Midbrain (tissue), 1 donor: ENCODE data around the gene RPL3.
"Not testable (repeated sequence)": the region's sequence is repeated elsewhere in the genome, so short reads cannot be mapped to it uniquely, and the experiment has no call there.

Experiments
- DNase-seq: peaks from one replicate; lab custom pipeline; 2025; lab: John Stamatoyannopoulos, UW

The RPL3 gene

DNA sequence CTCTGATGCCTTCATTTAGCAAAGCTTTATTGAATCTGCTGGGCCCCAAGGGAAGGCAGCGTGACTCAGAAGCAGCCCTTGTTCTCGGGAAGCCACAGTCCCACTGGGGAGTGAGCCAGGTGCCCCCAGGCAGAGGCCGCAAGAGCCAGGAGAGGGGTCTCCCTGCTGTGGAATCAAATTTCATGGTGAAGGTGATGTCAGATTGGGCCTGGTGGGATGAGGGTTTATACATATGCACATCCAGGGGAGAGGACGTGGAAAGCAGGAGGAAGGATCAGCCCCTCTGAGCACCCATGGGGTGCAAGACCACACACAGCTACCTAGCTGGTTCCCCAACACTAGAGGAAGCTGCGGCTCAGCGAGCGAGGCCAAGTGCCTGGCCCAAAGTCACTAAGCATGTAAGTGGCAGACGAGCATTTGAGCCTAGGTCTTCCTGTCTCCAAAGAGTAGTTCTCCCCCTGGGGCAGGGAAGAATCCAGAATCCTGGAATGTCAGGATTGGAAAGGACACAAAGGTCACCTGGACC lies 32.3 kb upstream of the RPL3 start:
- no peak for DNase-seq

DNA sequence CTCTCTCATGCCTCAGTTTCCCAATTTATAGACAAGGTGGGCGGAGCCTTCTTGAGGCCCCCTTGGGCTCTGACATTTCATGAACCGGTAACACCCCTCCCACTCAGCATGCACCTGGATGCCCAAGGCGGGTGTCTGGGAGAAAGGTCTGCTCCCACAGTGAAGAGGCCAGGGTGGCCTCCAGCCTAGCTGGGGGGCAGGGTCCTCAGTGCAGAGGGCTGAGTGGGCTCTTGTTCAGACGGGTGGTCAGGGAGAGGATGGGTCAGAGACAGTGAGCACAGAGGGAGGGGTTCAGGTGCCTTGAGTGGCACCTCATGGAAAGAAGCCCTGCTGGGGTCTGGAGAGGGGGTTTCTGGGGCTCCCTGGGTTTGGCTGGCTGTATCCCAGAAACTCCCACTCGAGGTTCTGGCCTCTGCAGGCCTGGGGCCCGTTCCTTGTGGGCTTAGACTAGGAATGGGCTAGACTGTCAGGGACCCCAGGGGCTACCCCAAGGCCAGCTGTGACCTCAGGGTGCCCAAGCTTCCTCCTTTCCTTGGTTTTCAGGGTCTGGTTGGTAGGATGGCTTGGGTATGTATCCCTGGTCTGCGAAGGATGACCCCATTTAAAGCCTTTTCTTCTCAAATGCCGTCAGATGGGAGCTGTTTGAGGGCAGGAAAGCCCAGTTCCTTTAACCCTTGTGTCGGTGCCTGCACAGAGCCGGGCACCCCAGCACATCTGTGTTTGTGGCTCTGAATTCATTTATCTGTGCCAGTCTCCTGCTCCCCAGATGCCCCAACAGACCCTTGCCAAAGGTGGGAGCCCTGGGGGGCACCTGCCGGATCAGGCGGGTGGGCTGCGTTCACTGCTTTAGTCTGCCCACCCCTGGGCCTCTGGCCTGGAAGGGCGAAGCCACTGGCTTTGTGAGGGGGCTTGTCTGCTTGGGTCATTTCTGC lies 31.6 kb upstream of the RPL3 start:
- DNase-seq = no peak

DNA sequence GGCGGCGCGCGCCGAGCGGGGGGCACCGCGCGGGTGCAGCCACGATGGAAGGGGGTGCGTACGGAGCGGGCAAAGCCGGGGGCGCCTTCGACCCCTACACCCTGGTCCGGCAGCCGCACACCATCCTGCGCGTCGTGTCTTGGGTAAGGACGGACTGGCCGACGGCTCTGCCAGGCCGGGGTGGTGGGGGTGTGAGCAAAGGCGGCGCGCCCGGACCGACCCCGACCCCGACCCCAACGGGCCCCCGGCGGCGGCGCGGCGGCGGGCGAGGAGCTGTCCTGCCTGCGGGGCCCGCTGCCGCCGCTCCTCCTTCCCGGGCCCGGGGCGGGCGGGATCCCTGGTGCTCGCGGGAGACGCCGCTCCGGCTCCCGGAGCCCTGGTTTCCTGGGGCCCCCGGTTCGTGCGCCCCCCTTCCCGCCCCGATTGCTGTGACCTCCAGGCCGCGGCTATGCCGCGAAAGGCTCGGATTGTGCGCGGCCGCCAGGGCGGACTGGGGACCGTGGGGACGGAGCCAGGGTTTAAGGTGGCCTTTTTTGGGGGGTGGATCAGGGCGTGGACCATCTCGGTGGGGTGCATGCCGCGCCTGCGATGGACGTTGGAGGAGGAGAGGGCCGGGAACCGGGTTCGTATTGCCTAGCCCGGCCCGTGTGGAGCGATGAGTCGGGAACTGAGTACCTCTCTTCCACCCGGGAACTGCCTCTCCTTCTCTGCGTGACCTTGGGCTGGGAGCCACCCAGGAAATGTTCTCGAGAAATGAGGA lies 30.7 kb upstream of the RPL3 start, which contains the start of gene SYNGR1:
TSS of gene SYNGR1 (plus strand) at position 25 of the 760 bp plus-strand sequence. CDS start at position 45, 20 bp downstream.
- no peak for DNase-seq

DNA sequence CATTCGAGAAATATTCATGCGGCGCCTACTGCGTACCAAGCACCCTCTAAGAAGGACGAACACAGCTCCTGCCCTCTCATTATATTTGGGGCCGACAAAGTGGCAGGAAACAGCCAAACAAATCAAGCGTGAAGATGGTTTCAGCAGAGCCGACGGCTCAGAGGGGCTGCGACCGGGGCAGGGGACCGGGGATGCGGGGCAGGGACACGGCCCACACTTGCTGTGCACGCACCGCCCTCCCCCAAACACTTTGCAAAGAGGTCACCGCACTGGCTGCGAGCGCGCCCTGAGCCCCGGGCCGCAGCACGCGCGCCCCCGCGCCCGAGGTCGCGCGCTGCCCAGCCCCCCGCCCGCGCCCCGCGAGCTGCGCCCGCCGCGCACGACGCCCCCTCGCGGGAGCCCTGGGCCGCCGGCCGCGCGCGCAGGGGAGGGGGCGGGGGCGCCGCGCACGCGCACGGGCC lies 30.1 kb upstream of the RPL3 start:
- peak; percentile 54 for DNase-seq

DNA sequence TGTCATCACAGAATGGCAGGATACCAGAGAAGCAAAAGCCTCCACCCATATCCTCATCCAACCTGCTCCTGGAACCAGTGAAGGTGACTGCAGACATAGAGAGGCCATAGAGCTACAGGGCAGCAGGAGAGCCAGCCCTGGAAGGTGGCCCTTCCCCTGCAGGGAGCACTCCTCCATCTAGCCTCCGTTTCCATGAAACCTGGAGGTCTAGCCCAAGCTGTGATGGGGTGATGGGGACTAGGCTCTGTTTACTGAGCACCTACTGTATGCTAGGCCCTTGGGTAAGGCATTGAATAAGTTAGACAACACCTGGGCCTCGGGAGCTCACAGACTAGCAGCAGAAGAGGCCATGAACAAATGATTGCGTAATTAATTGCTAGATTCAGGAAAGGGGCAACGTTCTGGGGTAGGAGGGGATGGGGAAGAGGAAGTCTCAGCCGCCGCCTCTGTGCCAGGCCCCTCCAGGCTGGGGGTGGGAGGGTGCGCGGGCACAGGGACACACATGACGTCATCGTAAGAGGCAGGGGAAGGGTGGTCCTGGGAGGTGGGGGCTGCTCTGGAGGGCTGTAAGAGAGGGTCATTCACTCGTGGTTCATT lies 29.6 kb upstream of the RPL3 start:
- DNase-seq = no peak

DNA sequence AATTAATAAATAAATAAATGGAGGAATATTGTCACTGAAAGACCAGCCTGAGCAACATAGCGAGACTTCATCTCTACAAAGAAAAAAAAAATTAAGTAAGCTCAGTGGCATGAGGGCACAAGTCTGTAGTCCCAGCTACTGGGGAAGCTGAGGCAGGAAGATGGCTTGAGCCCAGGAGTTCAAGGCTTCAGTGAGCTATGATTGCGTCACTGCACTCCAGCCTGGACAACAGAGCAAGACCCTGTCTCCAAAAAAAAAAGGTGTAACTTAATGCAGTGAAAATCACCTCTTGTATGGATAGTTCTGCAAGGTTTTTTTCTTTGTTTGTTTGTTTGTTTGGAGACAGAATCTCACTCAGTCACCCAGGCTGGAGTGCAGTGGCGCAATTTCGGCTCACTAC lies 25.8 kb upstream of the RPL3 start:
- DNase-seq = no peak

DNA sequence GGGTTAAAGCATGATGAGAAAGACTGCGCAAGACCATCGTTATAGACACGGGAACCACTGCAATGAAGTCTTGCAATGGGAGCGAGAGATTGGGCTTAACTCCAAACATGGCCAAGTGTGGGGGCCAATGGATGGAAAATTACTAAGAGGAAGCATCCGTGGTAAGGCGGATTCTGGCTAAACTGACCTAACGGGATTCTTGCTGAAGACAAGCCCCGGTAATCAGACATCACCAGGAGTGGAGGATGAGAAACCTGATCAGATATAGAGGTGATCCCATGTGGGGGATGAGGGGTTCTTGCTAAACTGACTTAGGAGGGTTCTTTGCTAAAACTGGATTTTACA lies 24.6 kb upstream of the RPL3 start:
- DNase-seq = no peak

DNA sequence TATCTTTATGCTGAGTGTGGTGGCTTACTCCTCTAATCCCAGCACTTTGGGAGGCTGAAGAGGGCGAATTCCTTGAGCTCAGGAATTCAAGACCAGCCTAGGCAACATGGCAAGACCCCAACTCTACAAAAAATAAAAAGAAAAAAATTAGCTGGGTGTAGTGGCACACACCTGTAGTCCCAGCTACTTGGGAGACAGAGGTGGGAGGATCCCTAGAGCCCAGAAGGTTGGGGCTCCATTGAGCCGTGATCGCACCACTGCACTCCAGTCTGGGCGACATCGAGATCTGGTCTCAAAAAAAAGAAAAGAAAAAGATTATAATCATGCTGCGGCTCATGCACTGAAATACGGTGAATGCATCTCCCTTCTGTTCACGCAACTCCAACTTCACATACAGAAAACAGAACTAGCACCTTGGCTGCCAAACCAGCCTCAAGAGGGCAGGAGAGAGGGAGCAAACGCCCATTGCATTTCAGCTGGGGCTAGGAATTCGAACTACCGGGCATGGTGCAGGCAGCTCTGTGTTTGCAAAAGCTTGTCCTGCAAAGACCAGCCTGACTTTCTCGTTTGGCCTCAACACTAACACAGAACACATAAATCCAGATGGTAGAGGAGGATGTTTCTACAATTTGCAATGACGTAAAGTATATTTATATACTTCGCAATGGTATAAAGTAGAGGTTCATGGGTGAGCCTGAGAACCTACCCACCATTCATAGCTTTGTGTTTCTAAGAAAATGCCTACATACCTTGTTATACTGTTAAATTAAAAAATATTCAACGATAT lies 24.0 kb upstream of the RPL3 start:
- peak; percentile 73 for DNase-seq

DNA sequence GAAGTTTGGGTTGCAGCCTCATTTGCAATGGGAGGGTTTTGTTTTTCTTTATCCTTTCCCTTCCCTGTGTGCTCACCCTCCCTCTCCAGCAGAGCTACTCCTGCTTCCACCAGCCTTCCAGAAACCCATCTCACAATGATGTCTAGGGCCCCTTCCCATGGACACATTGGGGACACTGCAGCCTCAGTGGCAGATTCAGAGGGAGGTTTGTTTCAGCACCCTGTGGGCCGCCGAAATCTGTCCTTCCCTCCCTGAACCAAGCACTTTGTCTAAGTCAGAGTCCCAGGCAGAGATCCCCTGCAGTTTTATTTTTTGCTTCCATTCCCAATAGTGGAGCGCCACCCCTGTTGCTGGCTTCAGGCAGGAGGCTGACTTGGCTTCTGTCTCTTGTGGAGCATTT lies 21.8 kb upstream of the RPL3 start:
- DNase-seq = no peak

DNA sequence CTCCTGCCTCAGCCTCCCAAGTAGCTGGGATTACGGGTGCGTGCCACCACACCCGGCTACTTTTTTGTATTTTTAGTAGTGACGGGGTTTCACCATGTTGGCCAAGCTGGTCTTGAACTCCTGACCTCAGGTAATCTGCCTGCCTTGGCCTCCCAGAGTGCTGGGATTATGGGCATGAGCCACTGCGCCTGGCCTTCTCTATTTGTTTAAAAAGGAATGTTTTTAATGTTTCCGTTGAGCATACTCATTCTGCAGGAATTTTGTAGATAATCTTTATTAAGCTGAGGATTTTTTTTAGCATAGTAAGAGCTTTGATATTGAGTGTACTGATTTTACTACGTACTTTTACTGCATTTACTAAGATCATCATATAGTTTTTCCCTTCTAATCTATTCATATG lies 20.4 kb upstream of the RPL3 start:
- not testable (repeated sequence) for DNase-seq

DNA sequence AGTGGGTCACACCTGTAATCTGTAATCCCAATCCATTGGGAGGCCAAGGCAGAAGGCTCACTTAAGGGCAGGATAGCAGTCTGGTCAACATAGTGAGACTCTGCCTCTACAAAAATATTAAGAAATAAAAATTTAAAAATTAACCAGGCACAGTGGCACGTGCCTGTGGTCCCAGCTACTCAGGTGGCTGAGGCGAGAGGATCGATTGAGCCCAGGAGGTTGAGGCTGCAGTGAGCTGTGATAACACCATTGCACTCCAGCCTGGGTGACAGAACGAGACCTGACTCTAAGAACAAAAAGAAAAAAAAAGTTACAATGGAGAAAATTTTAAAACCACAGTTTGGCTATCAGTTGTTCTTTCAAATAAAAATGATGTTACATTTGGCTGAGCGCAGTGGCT lies 17.0 kb upstream of the RPL3 start:
- DNase-seq = no peak

DNA sequence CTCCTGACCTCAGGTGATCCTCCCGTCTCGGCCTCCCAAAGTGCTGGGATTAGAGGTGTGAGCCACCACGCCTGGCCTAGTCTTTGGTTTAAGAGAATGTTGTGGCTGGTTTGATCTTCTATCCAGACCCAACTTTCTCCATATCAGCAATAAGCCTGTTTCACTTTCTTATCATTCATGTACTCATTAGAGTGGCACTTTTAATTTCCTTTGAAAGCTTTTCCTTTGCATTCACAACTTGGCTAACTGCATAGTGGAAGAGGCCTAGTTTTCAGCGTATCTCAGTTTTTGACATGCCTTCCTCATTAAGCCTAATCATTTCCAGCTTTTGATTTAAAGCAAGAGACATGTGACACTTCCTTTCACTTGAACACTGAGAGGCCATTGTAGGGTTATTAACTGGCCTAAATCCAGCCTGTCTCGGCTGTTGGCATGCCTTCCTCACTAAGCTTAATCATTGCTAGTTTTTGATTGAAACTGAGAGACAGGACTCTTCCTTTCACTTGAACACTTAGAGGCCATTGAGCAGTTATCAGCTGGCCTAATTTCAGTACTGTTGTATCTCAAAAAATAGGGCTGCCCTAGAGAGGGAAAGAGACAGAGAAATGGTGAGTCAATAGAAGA lies 13.1 kb upstream of the RPL3 start:
- DNase-seq = peak; percentile 32

DNA sequence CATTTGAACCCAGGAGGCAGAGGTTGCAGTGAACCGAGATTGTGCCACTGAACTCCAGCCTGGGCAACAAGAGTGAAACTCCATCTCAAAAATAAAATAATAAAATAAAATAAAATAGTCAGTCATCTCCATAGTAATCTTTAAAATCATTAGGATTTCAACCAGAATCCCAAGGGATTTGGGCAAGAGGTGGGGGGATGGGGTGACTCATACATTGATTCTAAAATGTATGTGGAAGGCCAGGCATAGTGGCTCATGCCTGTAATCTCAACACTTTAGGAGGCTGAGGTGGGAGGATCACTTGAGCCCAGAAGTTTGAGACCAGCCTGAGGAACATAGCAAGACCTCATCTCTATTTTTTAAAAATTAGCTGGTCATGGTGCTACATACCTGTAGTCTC lies 11.1 kb upstream of the RPL3 start:
- DNase-seq = not testable (repeated sequence)

DNA sequence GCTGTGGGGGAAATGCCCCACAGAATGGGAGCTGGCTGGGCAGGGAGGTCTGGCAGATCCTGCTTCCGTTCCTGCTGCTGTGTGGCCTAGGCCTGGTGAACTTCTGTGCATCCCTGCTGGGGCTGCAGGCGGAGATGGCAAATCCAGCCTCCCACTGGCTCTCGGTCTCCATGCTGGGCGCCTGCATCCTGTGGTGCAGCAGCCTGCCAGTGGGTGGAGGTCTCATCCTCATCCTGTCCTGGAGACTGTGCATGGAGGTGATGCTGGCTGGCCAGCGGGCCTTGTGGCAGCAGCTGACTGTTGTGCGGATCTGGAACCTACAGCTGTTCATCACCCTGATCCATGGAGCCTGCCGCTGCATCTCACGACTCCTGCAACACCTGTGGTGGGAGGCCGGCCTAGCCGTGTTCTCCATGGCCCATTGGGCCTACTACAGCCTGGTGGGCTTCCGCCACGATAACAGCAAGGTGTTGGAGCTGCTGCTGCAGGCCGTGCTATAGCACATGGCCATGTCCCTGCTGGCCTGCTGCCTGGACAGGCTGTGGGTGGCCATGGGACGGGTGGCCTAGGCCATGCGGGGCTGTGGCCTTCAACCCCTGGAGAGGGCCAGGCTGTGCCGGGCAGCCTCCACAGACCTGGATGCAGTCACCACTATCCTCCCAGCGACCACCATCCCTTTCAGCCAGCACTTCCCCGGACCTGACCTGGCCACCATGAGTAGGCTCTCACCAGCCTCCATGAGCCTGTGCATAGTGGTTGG lies 8.8 kb upstream of the RPL3 start:
- no peak for DNase-seq

DNA sequence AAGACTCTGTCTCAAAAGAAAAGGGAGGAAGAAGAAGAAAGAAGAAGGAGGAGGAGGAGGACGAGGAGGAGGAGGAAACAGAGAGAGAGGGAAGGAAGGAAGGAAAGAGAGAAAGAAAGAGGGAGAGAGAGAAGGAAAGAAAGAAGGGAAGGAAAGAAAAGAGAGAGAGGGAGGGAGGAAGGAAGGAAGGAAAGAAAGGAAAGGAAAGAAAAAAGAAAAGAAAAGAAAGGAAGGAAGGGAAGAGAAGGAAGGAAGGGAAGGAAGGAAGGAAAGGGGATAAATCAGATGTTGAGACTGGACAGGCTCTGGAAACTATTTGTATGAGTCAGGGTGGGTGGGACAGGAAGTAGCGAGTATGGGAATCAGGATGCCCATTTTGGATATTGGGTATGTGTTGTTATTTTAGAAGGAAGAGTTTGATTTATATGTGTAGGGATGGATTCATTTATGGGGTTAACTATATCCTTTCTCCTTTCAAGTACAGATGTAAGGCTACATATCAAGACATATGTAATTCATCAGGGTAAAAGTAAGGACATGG lies 6.0 kb upstream of the RPL3 start:
- no peak for DNase-seq

DNA sequence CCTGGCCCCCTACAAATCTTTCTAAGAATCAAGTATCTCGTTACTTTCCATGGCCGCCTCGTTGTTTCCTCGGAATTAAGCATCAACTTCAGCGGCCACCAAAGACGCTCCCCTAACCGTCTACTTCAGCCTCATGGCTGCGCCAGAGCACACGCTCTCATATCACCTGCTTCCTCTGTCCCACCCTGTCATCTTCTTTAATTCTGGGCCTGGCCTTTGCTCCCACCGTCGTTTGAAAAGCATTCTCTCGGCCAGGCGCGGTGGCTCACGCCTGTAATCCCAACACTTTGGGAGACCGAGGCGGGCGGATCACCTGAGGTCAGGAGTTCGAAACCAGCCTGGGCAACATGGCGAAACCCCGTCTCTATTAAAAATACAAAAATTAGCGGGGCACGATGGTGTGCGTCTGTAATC lies 1.2 kb upstream of the RPL3 start:
- DNase-seq = not testable (repeated sequence)

DNA sequence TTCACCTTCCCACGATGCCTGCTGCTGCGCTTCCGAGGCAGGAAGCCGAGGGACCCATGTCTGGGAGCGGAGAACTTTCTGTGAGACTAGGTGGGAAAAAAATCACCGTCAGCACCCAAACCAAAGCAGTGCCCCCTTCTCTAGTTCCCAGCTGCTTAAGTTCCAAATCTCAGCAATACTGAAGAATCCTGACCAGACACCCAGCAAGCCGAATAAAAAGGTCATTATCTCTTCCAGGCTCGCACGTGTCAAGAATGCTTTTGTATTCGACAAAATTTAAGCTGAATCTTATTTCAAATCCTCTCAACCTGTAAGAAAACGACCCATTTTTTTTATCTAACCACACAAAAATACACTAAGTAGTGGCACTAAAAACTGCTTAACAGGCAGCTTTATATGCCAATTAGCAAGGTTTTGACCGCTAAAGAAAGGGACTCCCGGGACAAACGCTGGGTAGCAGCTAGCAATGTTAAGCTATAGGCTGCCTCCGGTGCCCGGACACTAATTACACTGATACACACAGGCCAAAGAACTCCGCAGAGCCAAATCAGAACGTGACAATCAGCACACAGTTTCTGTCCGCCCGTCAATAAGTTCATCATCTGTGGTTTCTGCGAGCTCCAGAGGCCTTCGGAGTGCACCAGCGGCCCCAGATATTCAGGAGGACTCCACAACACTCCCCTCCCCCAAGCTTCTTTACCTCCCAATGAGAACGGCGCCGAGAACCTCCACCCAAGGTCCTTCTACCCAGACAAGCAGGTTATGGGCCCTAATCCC lies 728 bp downstream of the RPL3 start:
- DNase-seq = no peak

DNA sequence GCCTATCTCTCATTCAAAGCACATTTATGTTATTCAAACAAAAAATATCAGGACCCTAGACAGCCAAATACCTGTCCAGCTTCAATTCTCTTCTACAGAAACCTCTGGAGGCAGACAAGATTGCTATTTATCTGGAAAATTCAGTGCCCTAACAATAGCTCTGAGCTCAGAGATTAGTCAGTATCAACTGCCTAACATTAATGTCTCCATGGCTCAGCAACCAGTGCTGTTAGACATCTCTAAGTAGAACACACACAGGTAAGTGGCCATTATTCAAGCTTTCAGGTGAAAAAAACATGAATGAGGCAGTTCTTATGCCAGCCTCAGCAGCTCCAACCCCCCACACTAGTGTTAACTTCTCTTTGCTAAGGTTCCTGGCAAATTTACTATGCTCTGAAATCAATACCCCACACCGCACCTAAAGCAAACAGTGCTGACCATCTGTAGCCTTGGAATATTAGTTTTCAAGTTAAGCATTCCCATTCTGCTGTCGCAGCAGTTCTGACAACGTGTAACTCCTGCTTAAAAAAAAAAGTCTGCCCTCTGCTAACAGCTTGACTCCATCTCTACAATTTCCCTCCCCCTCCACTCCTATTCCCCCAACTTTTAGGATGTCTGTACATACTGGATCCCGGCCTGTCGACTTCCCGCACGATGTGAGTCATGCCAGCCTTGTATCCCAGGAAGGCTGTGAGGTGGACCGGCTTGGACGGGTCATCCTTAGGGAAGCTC lies 1.5 kb downstream of the RPL3 start:
- DNase-seq = no peak
